ENCODE data around the gene CDKL1. TPM values are rescaled to one million over a fixed set of nuclear protein-coding genes. Genes with fewer than 3 reads are reported as not detected.

CDKL1 gene
- total RNA-seq, 1 experiment from 2014 or later, result 5.4 TPM

DNA sequence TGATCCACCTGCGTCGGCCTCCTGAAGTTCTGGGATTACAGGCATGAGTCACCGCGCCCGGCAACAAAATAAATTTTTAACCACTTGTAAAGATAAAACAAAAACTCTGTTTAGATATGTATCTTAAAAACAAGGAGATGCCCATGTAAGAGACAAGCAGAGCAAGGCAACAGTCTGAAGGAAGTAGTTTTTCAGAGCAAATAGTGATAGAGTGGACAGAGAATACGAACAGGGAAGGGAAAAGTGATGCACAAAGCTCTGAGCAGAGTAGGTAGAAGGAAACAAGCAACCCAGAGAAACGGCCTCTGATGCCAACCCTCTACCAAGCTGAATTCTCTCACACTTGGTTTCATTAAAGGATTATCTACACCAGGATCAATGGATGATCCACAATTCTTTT lies 24.8 kb upstream of the CDKL1 start:
- TF ChIP-seq, protein P1, sequence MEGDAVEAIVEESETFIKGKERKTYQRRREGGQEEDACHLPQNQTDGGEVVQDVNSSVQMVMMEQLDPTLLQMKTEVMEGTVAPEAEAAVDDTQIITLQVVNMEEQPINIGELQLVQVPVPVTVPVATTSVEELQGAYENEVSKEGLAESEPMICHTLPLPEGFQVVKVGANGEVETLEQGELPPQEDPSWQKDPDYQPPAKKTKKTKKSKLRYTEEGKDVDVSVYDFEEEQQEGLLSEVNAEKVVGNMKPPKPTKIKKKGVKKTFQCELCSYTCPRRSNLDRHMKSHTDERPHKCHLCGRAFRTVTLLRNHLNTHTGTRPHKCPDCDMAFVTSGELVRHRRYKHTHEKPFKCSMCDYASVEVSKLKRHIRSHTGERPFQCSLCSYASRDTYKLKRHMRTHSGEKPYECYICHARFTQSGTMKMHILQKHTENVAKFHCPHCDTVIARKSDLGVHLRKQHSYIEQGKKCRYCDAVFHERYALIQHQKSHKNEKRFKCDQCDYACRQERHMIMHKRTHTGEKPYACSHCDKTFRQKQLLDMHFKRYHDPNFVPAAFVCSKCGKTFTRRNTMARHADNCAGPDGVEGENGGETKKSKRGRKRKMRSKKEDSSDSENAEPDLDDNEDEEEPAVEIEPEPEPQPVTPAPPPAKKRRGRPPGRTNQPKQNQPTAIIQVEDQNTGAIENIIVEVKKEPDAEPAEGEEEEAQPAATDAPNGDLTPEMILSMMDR (IDR thresholded peaks at IDR 0.05; ENCODE audit: insufficient read depth in 1 of 2, low read depth in 1 of 2, low read length in 1 of 2, severe bottlenecking in 1 of 2, unreplicated experiment in 1 of 2), result no peak
- no peak overlapping the region for H3K27ac Mint-ChIP-seq (ENCODE audit: unreplicated experiment)
- POLR2A ChIA-PET, result no interaction called here
- peaks cover 3% of the 10 kb centered on the region; the same call in 1 of the 2 replicates for H3K9me3 ChIP-seq
- no peaks in the 10 kb centered on the region for H3K4me1 Mint-ChIP-seq (ENCODE audit: low read depth, unreplicated experiment)
- intact Hi-C loops (cut with micrococcal nuclease; ENCODE audit: unreplicated experiment), result no loop called here
- no peak overlapping the region for H3K4me3 ChIP-seq (ENCODE audit: low read depth, low read length)
- no peak overlapping the region for H3K4me3 Mint-ChIP-seq (ENCODE audit: unreplicated experiment)
- no peaks in the 10 kb centered on the region for H3K9me3 Mint-ChIP-seq (ENCODE audit: unreplicated experiment)
- BruUV-seq (replicated peaks), result no TSS peak
- H3K4me1 ChIP-seq, result no peaks in the 10 kb centered on the region
- H3K36me3 ChIP-seq (ENCODE audit: control insufficient read depth, insufficient read depth, low read length), result peaks cover 2% of the 10 kb centered on the region; the same call in 1 of the 2 replicates
- H3K36me3 Mint-ChIP-seq (ENCODE audit: insufficient read depth, unreplicated experiment), result peaks cover 45% of the 10 kb centered on the region
- H3K27me3 ChIP-seq (replicated peaks; ENCODE audit: control insufficient read depth, insufficient read depth, low read length), result no peaks in the 10 kb centered on the region
- no peaks in the 10 kb centered on the region for H3K27me3 Mint-ChIP-seq (ENCODE audit: insufficient read depth, unreplicated experiment)
- no peak for DNase-seq
- CTCF ChIA-PET, result interaction anchor here (0.7 kb wide), 1 partner anchor 447 kb away, joined by 3 read pairs; no protein-coding TSS in a partner anchor

DNA sequence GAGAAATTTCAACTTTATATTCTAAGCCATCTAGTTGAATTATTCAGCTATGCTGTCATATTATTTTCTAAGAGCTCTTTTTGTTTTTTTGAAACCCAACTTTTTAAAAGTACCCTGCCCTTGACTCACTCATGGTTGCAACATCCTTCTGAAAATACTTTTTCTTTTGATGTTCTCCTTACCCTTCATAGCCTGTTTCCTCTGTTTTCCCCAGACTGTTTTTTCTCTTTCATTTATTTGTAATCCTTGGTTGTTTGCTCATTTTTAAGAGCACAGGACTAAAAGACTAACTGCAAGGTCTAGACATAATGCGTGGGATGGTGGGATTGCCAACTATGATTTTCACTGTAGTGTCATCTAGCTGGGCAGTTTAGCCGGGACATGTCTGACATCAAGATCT lies 21.2 kb upstream of the CDKL1 start:
- Histone ChIP-seq H3K4me3 (ENCODE audit: low read depth, low read length) (no peak overlapping the region), H3K9me3 (peaks cover under 1% of the 10 kb centered on the region; the same call in 1 of the 2 replicates), H3K4me1 (no peaks in the 10 kb centered on the region), H3K27me3 (replicated peaks; ENCODE audit: control insufficient read depth, insufficient read depth, low read length) (no peaks in the 10 kb centered on the region), H3K36me3 (ENCODE audit: control insufficient read depth, insufficient read depth, low read length) (no peaks in the 10 kb centered on the region; the same call in 1 of the 2 replicates)
- Mint-ChIP-seq H3K27me3 (ENCODE audit: insufficient read depth, unreplicated experiment) (no peaks in the 10 kb centered on the region), H3K4me1 (ENCODE audit: low read depth, unreplicated experiment) (no peaks in the 10 kb centered on the region), H3K9me3 (ENCODE audit: unreplicated experiment) (no peaks in the 10 kb centered on the region), H3K27ac (ENCODE audit: unreplicated experiment) (no peak overlapping the region), H3K36me3 (ENCODE audit: insufficient read depth, unreplicated experiment) (peaks cover 47% of the 10 kb centered on the region), H3K4me3 (ENCODE audit: unreplicated experiment) (no peak overlapping the region)
- DNase-seq, result no peak
- intact Hi-C loops (cut with micrococcal nuclease; ENCODE audit: unreplicated experiment), result no loop called here
- ChIA-PET POLR2A (no interaction called here), CTCF (no interaction called here)
- BruUV-seq (replicated peaks), result no TSS peak
- TF ChIP-seq, protein P1 (IDR thresholded peaks at IDR 0.05; ENCODE audit: insufficient read depth in 1 of 2, low read depth in 1 of 2, low read length in 1 of 2, severe bottlenecking in 1 of 2, unreplicated experiment in 1 of 2), result no peak

DNA sequence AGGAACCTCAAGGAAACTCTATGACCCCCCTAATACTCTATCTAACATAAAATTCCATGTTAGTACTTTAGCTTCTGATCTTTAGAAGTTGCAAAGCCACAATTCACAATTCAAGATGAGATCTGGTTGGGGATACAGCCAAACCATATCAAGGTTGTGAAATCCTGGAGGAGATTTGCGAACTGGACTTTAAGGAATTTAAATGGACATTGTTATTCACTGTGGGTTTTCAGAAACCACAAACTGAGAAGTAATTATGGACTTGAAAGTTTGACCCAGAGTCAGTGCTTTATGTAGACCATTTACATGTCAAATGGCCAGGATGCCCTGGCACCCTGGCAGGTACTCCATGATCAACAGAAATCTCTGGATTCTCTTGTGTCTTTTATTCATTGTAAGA lies 14.2 kb upstream of the CDKL1 start:
- CTCF ChIA-PET, result no interaction called here

More for the DNA sequence above, 14.2 kb upstream of the CDKL1 start:
- Histone ChIP-seq H3K9me3 (no peaks in the 10 kb centered on the region), H3K4me3 (ENCODE audit: low read depth, low read length) (no peak overlapping the region), H3K4me1 (no peaks in the 10 kb centered on the region), H3K36me3 (ENCODE audit: control insufficient read depth, insufficient read depth, low read length) (no peaks in the 10 kb centered on the region; the same call in 1 of the 2 replicates), H3K27me3 (replicated peaks; ENCODE audit: control insufficient read depth, insufficient read depth, low read length) (no peaks in the 10 kb centered on the region)
- TF ChIP-seq, protein P1 (IDR thresholded peaks at IDR 0.05; ENCODE audit: insufficient read depth in 1 of 2, low read depth in 1 of 2, low read length in 1 of 2, severe bottlenecking in 1 of 2, unreplicated experiment in 1 of 2), result no peak
- no TSS peak for BruUV-seq (replicated peaks)
- DNase-seq, result no peak
- peaks cover 3% of the 10 kb centered on the region for H3K36me3 Mint-ChIP-seq (ENCODE audit: insufficient read depth, unreplicated experiment)
- H3K27ac Mint-ChIP-seq (ENCODE audit: unreplicated experiment), result no peak overlapping the region
- no peaks in the 10 kb centered on the region for H3K9me3 Mint-ChIP-seq (ENCODE audit: unreplicated experiment)
- POLR2A ChIA-PET, result no interaction called here
- H3K4me3 Mint-ChIP-seq (ENCODE audit: unreplicated experiment), result no peak overlapping the region
- H3K27me3 Mint-ChIP-seq (ENCODE audit: insufficient read depth, unreplicated experiment), result no peaks in the 10 kb centered on the region
- no peaks in the 10 kb centered on the region for H3K4me1 Mint-ChIP-seq (ENCODE audit: low read depth, unreplicated experiment)
- intact Hi-C loops (cut with micrococcal nuclease; ENCODE audit: unreplicated experiment), result no loop called here
